GM12891 (cell line): Measurements from ENCODE around the gene MIOX.

Source experiments
- DNase-seq: peaks from one replicate; pipeline ENCODE4 v3.0.0; 2011; ENCODE audit warnings: low spot score; ENCODE audit not compliant: insufficient read length
- FAIRE-seq: peaks from 2 replicates; lab custom pipeline; 2011; peaks lifted over from hg19 to GRCh38; lab: Jason Lieb, UNC
- PAX5 ChIP-seq: IDR thresholded peaks from 2 replicates; pipeline ENCODE4 v1.6.1; 2011; ENCODE audit warnings: low read length, moderate library complexity, mild to moderate bottlenecking; ENCODE audit not compliant: insufficient read depth, severe bottlenecking
- POLR2A ChIP-seq: IDR thresholded peaks from 2 replicates; pipeline ENCODE4 v1.6.1; 2011; ENCODE audit warnings: low read depth, low read length, control low read depth
- POLR2AphosphoS5 ChIP-seq: IDR thresholded peaks from 2 replicates; pipeline ENCODE4 v1.6.1; 2011; ENCODE audit warnings: low read depth, low read length, control low read depth
- POU2F2 ChIP-seq: IDR thresholded peaks from 2 replicates; pipeline ENCODE4 v1.6.1; 2011; ENCODE audit warnings: low read depth, mild to moderate bottlenecking, control low read depth, low read length, moderate library complexity
- SPI1 ChIP-seq: IDR thresholded peaks from 2 replicates; pipeline ENCODE4 v1.6.1; 2011; ENCODE audit warnings: low read depth, low read length, control low read depth
- TAF1 ChIP-seq: IDR thresholded peaks from 2 replicates; pipeline ENCODE4 v1.6.1; 2011; ENCODE audit warnings: low read depth, low read length, control low read depth

MIOX gene

GRCh38 chr22:50443801-50444625 lies 42.6 kb upstream of the MIOX start:
- DNase-seq (no peak), FAIRE-seq (no peak)
- no peak for TF ChIP-seq PAX5
- TF ChIP-seq TAF1, result no peak
- TF ChIP-seq SPI1, result no peak
- no peak for TF ChIP-seq POLR2AphosphoS5
- no peak for TF ChIP-seq POLR2A
- no peak for TF ChIP-seq POU2F2

GRCh38 chr22:50444663-50445062 lies 42.0 kb upstream of the MIOX start:
- TF ChIP-seq POLR2A (no peak), SPI1 (no peak), TAF1 (no peak), PAX5 (no peak), POLR2AphosphoS5 (no peak), POU2F2 (no peak)
- no peak for DNase-seq
- no peak for FAIRE-seq

- DNase-seq, result no peak
- TF ChIP-seq POLR2A (no peak), POLR2AphosphoS5 (no peak), POU2F2 (0 out of 2 replicates have a peak, but pooled peaks have one; percentile 13), TAF1 (no peak)
- FAIRE-seq, result no peak
Measured at GRCh38 chr22:50445071-50445879, 41.4 kb upstream of the MIOX start.

- FAIRE-seq, result no peak
- TF ChIP-seq POLR2AphosphoS5 (no peak; the same call in 1 of the 2 replicates), POLR2A (no peak)
- DNase-seq, result no peak
Measured at GRCh38 chr22:50445880-50446707, 40.6 kb upstream of the MIOX start.

- TF ChIP-seq PAX5 (no peak), POLR2A (no peak), POU2F2 (no peak), TAF1 (no peak), POLR2AphosphoS5 (no peak)
- no peak for DNase-seq
- no peak for FAIRE-seq
Measured at GRCh38 chr22:50446708-50447575, 39.7 kb upstream of the MIOX start.

GRCh38 chr22:50447576-50448551 lies 38.8 kb upstream of the MIOX start:
- DNase-seq (no peak), FAIRE-seq (no peak)
- TF ChIP-seq PAX5, result no peak
- TF ChIP-seq TAF1, result no peak
- no peak for TF ChIP-seq SPI1
- TF ChIP-seq POU2F2, result no peak
- TF ChIP-seq POLR2AphosphoS5, result no peak

DNA sequence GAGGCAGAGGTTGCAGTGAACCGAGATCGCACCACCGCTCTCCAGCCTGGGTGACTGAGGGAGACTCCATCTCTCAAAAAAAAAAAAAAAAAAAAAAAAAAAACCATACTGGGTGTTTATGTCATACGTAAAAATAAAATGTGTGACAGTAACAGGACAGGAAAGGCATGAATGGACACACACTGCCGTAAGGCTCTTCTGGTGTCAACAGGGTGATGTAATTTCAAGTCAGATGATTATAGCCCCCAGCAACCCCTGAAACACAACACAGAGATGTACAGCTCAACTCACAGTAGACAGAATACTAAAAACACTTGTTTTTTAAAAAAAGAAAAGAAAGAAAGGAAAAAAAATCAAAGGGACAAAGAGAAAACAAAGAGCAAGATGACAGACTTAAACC lies 34.0 kb upstream of the MIOX start:
- no peak for TF ChIP-seq SPI1
- no peak for TF ChIP-seq TAF1
- TF ChIP-seq PAX5, result no peak
- no peak for TF ChIP-seq POLR2AphosphoS5
- no peak for TF ChIP-seq POU2F2
- no peak for TF ChIP-seq POLR2A
- no peak for FAIRE-seq

DNA sequence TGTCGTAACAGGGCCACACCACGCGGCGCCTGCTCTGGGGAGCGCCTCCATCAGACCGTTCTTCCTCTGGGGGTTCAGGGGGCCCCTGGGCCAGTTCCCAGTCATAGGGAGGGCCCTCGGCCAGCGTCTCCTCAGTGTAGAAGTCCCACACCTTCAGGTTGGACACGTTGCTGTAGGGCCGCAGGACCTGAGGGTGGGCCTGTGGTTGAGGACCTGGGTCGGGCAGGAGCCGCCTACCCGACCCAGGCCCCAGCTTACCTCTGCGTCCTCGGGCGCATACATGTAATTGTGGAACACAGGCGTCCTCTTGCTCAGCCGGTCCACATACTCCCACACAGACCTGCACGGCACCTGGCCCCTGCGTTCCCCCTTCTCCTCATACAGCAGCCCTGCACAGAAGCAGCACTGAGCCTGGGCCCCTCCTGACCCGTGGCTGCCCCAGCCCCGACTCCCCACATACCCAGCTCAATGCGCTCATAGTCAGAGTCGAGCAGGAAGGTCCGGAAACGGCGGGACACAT lies 32.0 kb upstream of the MIOX start:
- DNase-seq (no peak), FAIRE-seq (no peak)
- TF ChIP-seq POLR2A, result no peak
- TF ChIP-seq SPI1, result no peak
- TF ChIP-seq PAX5, result no peak
- TF ChIP-seq TAF1, result no peak
- no peak for TF ChIP-seq POLR2AphosphoS5
- no peak for TF ChIP-seq POU2F2

More for the DNA sequence above, 34.0 kb upstream of the MIOX start:
- DNase-seq, result no peak
